A549 (cell line): ENCODE results near the gene CDC45. TPM values are rescaled to one million over a fixed set of nuclear protein-coding genes. Genes with fewer than 3 reads are reported as not detected.

Source experiments
- ATAC-seq, 2 experiments: fragments of 200-7000 bp in 1 of 2; fragments of >200 bp in 1 of 2; cut with Nextera tagmentation in 1 of 2; cut with Tn5 transposase in 1 of 2; 3 replicates each; pipeline versions ENCODE4 v1.8.0 to v1.9.1; 2018 to 2020; ENCODE audit warnings: mild to moderate bottlenecking in 1 of 2, moderate library complexity in 1 of 2
- CTCF ChIA-PET: fragments of 300-600 bp; sonication (Branson Sonifier 250); formaldehyde crosslinking; extraction: SDS; loops from one replicate; lab custom pipeline; 2021; ENCODE audit warnings: antibody characterized with exemption, inconsistent platforms; lab: Yijun Ruan, JAX
- POLR2A ChIA-PET: fragments of 350-600 bp; formaldehyde crosslinking; extraction: SDS; loops from one replicate; lab custom pipeline; 2021; ENCODE audit warnings: antibody characterized with exemption, inconsistent platforms; lab: Yijun Ruan, JAX
- DNase-seq, 2 experiments: peaks; one replicate each; pipeline versions ENCODE4 v3.0.0 to v3.0.0-alpha.2; 2011 to 2016; ENCODE audit warnings: low read depth in 1 of 2, low spot score in 1 of 2
- FAIRE-seq: peaks from 2 replicates; lab custom pipeline; 2011; peaks lifted over from hg19 to GRCh38; lab: Jason Lieb, UNC
- H3K27ac ChIP-seq, 2 experiments: fragments of >200 bp; sonication (Bioruptor Twin); formaldehyde crosslinking; 3 replicates each; pipeline ENCODE4 v1.5.1; 2016 to 2017
- H3K4me1 ChIP-seq: fragments of >200 bp; sonication (Bioruptor Twin); formaldehyde crosslinking; 3 replicates; pipeline ENCODE4 v1.6.1; 2016
- H3K4me2 ChIP-seq: fragments of >200 bp; sonication (Bioruptor Twin); formaldehyde crosslinking; 3 replicates; pipeline ENCODE4 v1.6.1; 2016
- H3K4me3 ChIP-seq: fragments of >200 bp; sonication (Bioruptor Twin); formaldehyde crosslinking; 3 replicates; pipeline ENCODE4 v1.5.1; 2016
- H3K9me3 ChIP-seq: fragments of >200 bp; sonication (Bioruptor Twin); formaldehyde crosslinking; 3 replicates; pipeline ENCODE4 v1.6.1; 2016
- CBX2 ChIP-seq: fragments of 200-600 bp; sonication (generic); IDR thresholded peaks from 2 replicates; pipeline ENCODE4 v1.6.1; 2016; ENCODE audit warnings: low read depth, mild to moderate bottlenecking, borderline replicate concordance
- CEBPB ChIP-seq, 2 experiments: fragments of >200 bp in 1 of 2; sonication (Bioruptor Twin) in 1 of 2; formaldehyde crosslinking in 1 of 2; IDR thresholded peaks; 2 replicates each; pipeline ENCODE4 v1.6.1; 2012 to 2016
- CTCF ChIP-seq: fragments of >200 bp; sonication (Bioruptor Twin); formaldehyde crosslinking; IDR thresholded peaks from 3 replicates; pipeline ENCODE4 v1.5.1; 2016
- E2F6 ChIP-seq: IDR thresholded peaks from 2 replicates; pipeline ENCODE4 v1.6.1; 2012; ENCODE audit warnings: low read depth, borderline replicate concordance
- ESRRA ChIP-seq: fragments of 150-350 bp; IDR thresholded peaks from 2 replicates; pipeline ENCODE4 v1.6.1; 2014; ENCODE audit warnings: mild to moderate bottlenecking, low read length, borderline replicate concordance
- GATA3 ChIP-seq: IDR thresholded peaks from 2 replicates; pipeline ENCODE4 v1.6.1; 2012; ENCODE audit warnings: borderline replicate concordance
- HEYL ChIP-seq: fragments of 250-450 bp; sonication (Bioruptor Pico); IDR thresholded peaks from 2 replicates; pipeline ENCODE4 v1.8.0; 2021; ENCODE audit warnings: mild to moderate bottlenecking, moderate library complexity
- JUNB ChIP-seq: fragments of >200 bp; sonication (Bioruptor Twin); formaldehyde crosslinking; IDR thresholded peaks from 2 replicates; pipeline ENCODE4 v1.6.1; 2016
- KDM5A ChIP-seq: fragments of 200-600 bp; sonication (generic); IDR thresholded peaks from 2 replicates; pipeline ENCODE4 v1.6.1; 2016; ENCODE audit warnings: antibody characterized with exemption, mild to moderate bottlenecking
- MAFK ChIP-seq: fragments of 450-650 bp; IDR thresholded peaks from 2 replicates; pipeline ENCODE4 v1.6.1; 2014; ENCODE audit not compliant: partially characterized antibody
- NPAS2 ChIP-seq: fragments of 250-450 bp; sonication (Bioruptor Pico); IDR thresholded peaks from 2 replicates; pipeline ENCODE4 v1.8.0; 2022; ENCODE audit warnings: mild to moderate bottlenecking, moderate library complexity, borderline replicate concordance
- PHF8 ChIP-seq: fragments of 200-600 bp; sonication (generic); IDR thresholded peaks from 2 replicates; pipeline ENCODE4 v1.6.1; 2016; ENCODE audit warnings: low read depth, mild to moderate bottlenecking, antibody characterized with exemption, moderate library complexity, borderline replicate concordance
- POLR2A ChIP-seq: IDR thresholded peaks from 2 replicates; pipeline ENCODE4 v1.6.1; 2012; ENCODE audit warnings: mild to moderate bottlenecking, low read length
- RCOR1 ChIP-seq: fragments of 150-350 bp; IDR thresholded peaks from 2 replicates; pipeline ENCODE4 v1.6.1; 2014; ENCODE audit warnings: antibody characterized with exemption, low read length, low read depth
- SMC3 ChIP-seq: fragments of >200 bp; sonication (Bioruptor Twin); formaldehyde crosslinking; IDR thresholded peaks from 3 replicates; pipeline ENCODE4 v1.6.1; 2018; ENCODE audit warnings: inconsistent platforms
- SREBF2 ChIP-seq: fragments of 450-650 bp; IDR thresholded peaks from 2 replicates; pipeline ENCODE4 v1.6.1; 2014; ENCODE audit warnings: mild to moderate bottlenecking, moderate library complexity
- ZC3H11A ChIP-seq: fragments of 450-650 bp; IDR thresholded peaks from 2 replicates; pipeline ENCODE4 v1.6.1; 2014; ENCODE audit warnings: antibody characterized with exemption, mild to moderate bottlenecking
- ZNF302 ChIP-seq: fragments of 250-450 bp; sonication (Bioruptor Pico); IDR thresholded peaks from 2 replicates; pipeline ENCODE4 v1.9.0; 2021; ENCODE audit warnings: inconsistent platforms, mild to moderate bottlenecking, moderate library complexity
- WGBS: methylation state at CpG from one replicate; pipeline ENCODE4 v1.1.6; 2017; ENCODE audit errors: missing lambda C conversion rate; 5-methylcytosine and 5-hydroxymethylcytosine counted together
- polyA plus RNA-seq, 4 experiments: library from polyadenylated mRNA; depleted of rRNA in 3 of 4; stranded (reverse); fragments of >200 nt; fragmentation: RNase III in 1 of 4; extraction: RNeasy Plus Mini Kit Qiagen cat#74134 plus additional on column Dnase treatment in 1 of 4; gene quantifications; 2 replicates in 3 of 4; 3 replicates in 1 of 4; pipeline ENCODE4 v1.2.3, GENCODE V29; 2011 to 2017
- TF ChIP-seq, protein P1 (sequence below): fragments of 450-650 bp; IDR thresholded peaks from 2 replicates; pipeline ENCODE4 v1.6.1; 2014; ENCODE audit warnings: antibody characterized with exemption
- TF ChIP-seq, protein P2 (sequence below): fragments of >200 bp; sonication (Bioruptor Twin); formaldehyde crosslinking; IDR thresholded peaks from 2 replicates; pipeline ENCODE4 v1.6.1; 2016
- TF ChIP-seq, protein P3 (sequence below): fragments of 250-450 bp; sonication (Bioruptor Pico); IDR thresholded peaks from 2 replicates; pipeline ENCODE4 v1.5.0; 2020; ENCODE audit warnings: low read depth, mild to moderate bottlenecking, moderate library complexity

Gene CDC45
- polyA plus RNA-seq, 2 of the 4 experiments (the other 2 are of a cell fraction) = 47.2 to 51.6 TPM

DNA sequence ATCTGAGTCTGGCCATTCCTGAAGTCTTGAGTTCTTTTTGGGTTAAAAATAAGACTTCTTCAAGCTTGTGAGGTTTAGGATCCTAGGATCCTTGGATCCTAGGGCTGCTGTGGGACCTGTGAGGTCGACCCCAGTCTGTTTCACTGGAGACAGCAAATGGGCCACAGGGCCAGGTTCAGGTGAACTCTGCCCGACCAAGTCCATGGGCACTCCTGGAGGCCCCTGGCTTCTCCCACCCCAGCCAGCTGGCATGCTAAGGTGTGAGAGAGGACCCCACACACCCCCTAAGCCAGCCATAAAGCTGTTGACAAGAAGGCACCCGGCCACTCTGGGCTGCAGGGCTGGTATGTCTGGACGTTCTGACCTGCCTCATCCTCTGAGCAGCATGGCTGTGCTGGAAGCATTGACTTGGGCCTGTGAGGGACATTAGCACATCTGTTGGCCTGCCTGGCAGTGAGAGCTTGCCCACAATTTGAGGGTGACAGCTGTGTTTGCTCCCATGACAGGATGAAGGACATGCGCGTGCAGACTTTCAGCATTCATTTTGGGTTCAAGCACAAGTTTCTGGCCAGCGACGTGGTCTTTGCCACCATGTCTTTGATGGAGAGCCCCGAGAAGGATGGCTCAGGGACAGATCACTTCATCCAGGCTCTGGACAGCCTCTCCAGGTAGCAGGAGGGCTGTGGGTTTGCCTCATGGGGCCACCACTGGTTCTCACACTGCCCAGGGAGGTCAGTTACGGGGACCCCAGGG lies 28.5 kb downstream of the CDC45 start:
- Histone ChIP-seq H3K9me3 (no peaks in the 10 kb centered on the region), H3K4me2 (no peak overlapping the region), H3K4me1 (no peaks in the 10 kb centered on the region), H3K4me3 (no peak overlapping the region), H3K27ac (no peak overlapping the region)
- FAIRE-seq (no peak), DNase-seq (no peak), ATAC-seq (no peak)
- ChIA-PET POLR2A (no interaction called here), CTCF (no interaction called here)
- 95% methylated on average over 6 of the region's 10 CpGs for WGBS
- TF ChIP-seq, protein P1, sequence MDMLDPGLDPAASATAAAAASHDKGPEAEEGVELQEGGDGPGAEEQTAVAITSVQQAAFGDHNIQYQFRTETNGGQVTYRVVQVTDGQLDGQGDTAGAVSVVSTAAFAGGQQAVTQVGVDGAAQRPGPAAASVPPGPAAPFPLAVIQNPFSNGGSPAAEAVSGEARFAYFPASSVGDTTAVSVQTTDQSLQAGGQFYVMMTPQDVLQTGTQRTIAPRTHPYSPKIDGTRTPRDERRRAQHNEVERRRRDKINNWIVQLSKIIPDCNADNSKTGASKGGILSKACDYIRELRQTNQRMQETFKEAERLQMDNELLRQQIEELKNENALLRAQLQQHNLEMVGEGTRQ = no peak
- TF ChIP-seq E2F6 (no peak), ZC3H11A (no peak), KDM5A (no peak), MAFK (no peak), RCOR1 (no peak), GATA3 (no peak), SMC3 (no peak), SREBF2 (no peak), ESRRA (no peak), CBX2 (no peak), HEYL (no peak), POLR2A (no peak), PHF8 (no peak), NPAS2 (CRISPR knock-in tag) (no peak), ZNF302 (no peak), CTCF (no peak)
- TF ChIP-seq, protein P2, sequence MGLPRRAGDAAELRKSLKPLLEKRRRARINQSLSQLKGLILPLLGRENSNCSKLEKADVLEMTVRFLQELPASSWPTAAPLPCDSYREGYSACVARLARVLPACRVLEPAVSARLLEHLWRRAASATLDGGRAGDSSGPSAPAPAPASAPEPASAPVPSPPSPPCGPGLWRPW = no peak
- TF ChIP-seq, protein P3, sequence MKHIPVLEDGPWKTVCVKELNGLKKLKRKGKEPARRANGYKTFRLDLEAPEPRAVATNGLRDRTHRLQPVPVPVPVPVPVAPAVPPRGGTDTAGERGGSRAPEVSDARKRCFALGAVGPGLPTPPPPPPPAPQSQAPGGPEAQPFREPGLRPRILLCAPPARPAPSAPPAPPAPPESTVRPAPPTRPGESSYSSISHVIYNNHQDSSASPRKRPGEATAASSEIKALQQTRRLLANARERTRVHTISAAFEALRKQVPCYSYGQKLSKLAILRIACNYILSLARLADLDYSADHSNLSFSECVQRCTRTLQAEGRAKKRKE (CRISPR knock-in tag) = no peak
- TF ChIP-seq, all 56 proteins: peak for 0

DNA sequence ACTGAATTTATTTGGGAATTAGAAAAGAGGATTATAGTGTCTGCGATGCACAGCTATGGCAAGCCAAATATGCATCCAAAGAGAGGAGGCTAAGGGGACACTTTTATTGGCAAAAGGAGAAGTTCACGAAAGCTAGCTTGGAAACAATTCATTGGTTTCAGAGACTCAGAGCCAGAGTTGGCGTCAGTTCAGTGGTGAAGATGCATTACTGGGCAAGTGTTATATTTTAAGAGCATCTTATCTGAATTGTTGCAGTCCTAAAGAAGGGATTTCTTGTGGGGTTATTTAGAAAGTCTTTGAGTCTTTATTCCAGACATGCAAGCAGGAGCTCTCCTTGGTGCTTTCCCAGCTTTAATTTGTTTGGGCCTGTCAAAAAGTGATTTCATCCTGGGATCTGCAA lies 29.5 kb downstream of the CDC45 start:
- Histone ChIP-seq H3K9me3 (no peaks in the 10 kb centered on the region), H3K4me2 (no peak overlapping the region), H3K27ac (no peak overlapping the region), H3K4me1 (no peaks in the 10 kb centered on the region), H3K4me3 (no peak overlapping the region)
- FAIRE-seq (no peak), ATAC-seq (no peak), DNase-seq (no peak)
- ChIA-PET CTCF (interaction anchor here (0.8 kb wide), 1 partner anchor 13 kb away, joined by 3 read pairs; no protein-coding TSS in a partner anchor), POLR2A (no interaction called here)
- no peak for TF ChIP-seq CEBPB (IDR thresholded peaks at IDR 0.05)
- TF ChIP-seq E2F6 = no peak
- TF ChIP-seq JUNB = no peak
- TF ChIP-seq RCOR1 = no peak
- no peak for TF ChIP-seq SREBF2
- 97% methylated on average over 3 of the region's 3 CpGs for WGBS
